Measurements from ENCODE around the gene PAQR9. TPM values are rescaled to one million over a fixed set of nuclear protein-coding genes. Genes with fewer than 3 reads are reported as not detected.

Gene PAQR9
- total and polyA plus RNA-seq, 9 of the 15 experiments (the other 6 are each of a cell fraction or from before 2014, with no cell fraction given) = 0.04 to 0.58 (median 0.22) TPM

DNA sequence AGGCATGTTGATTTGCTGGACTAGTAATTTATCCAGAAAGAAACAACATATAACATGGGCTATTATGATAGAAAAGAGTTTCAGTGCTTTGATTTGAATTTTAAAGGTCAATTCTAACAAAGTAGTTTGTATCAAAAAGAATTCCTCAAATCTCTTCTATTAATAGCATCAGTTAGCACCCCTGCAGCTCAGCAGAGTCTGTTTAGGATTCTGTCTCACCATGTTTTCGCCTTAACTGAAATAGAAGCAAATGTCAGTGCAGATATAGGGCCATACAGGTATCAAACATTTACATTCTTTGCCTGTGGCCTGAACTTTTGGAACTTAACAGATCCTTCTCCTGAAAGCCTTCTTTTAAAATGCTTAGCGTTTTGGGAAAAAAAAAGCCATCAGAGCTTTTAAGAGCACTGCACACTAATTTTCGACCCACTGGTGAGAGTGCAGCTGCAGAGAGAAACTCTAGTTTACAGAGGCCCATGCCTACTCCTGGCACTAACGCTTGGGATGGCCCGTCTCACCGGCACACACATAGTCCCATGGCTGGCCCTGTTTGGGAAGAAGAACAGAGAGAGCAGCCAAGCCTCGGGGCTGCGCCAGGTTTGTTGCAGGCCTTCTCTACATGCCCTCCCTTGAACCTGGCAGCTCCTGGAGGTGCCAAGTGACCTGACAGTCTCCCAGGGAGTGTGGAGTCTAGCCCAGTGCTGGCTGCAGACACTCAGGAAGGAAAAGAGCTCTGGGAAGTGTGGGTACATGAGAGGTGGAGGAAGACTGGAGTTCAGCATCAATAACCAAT lies 9.9 kb upstream of the PAQR9 start (continued):
- TF ChIP-seq, protein P1, sequence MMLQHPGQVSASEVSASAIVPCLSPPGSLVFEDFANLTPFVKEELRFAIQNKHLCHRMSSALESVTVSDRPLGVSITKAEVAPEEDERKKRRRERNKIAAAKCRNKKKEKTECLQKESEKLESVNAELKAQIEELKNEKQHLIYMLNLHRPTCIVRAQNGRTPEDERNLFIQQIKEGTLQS (IDR thresholded peaks at IDR 0.05) = no peak
- TF ChIP-seq, protein P1 (CRISPR knock-in tag; conservative IDR thresholded peaks at IDR 0.05) = no peak
- TF ChIP-seq SMARCB1 (IDR thresholded peaks at IDR 0.05; ENCODE audit: insufficient read length, low read depth) (no peak), ZSCAN32 (CRISPR knock-in tag; IDR thresholded peaks at IDR 0.05) (no peak), NFXL1 (CRISPR knock-in tag; IDR thresholded peaks at IDR 0.05) (no peak), FOXM1 (IDR thresholded peaks at IDR 0.05; ENCODE audit: low read depth) (no peak), FOXM1 (CRISPR knock-in tag; IDR thresholded peaks at IDR 0.05; ENCODE audit: low read depth) (no peak), DPF2 (IDR thresholded peaks at IDR 0.05) (no peak), PHF20 (IDR thresholded peaks at IDR 0.05; ENCODE audit: partially characterized antibody) (no peak), ZNF764 (CRISPR knock-in tag; IDR thresholded peaks at IDR 0.05; ENCODE audit: low read depth) (no peak)
- TF ChIP-seq, protein P2, sequence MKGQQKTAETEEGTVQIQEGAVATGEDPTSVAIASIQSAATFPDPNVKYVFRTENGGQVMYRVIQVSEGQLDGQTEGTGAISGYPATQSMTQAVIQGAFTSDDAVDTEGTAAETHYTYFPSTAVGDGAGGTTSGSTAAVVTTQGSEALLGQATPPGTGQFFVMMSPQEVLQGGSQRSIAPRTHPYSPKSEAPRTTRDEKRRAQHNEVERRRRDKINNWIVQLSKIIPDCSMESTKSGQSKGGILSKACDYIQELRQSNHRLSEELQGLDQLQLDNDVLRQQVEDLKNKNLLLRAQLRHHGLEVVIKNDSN (CRISPR knock-in tag; IDR thresholded peaks at IDR 0.05) = no peak

All from K562 (cell line).